GM21447 (cell line): ENCODE data around the gene TECPR1.

Source experiments
- ATAC-seq: cut with Tn5 transposase; IDR thresholded peaks from one replicate; pipeline ENCODE4 v1.9.1; 2021; ENCODE audit not compliant: unreplicated experiment

TECPR1 gene

GRCh38 chr7:98166668-98166970 is 85.4 kb downstream of the TECPR1 start:
- no peak for ATAC-seq

GRCh38 chr7:98165827-98166667 is 86.0 kb downstream of the TECPR1 start:
- no peak for ATAC-seq
